AG04449 (cell line): ENCODE results near the gene RBP5.

Experiments
- CTCF ChIA-PET: fragments of 350-600 bp; formaldehyde crosslinking; extraction: SDS; loops from one replicate; lab custom pipeline; 2021; ENCODE audit warnings: antibody characterized with exemption; lab: Yijun Ruan, JAX
- POLR2A ChIA-PET: fragments of 400-600, 350-600 bp; formaldehyde crosslinking; extraction: SDS; loops from one replicate; lab custom pipeline; 2020; ENCODE audit warnings: antibody characterized with exemption, inconsistent platforms; lab: Yijun Ruan, JAX
- DNase-seq: peaks from one replicate; pipeline ENCODE4 v3.0.0-alpha.2; 2010; ENCODE audit warnings: low read depth, low spot score
- H3K4me3 ChIP-seq: 2 replicates; pipeline ENCODE4 v1.5.1; 2011; ENCODE audit warnings: low read depth, mild to moderate bottlenecking, control low read depth, low read length
- TF ChIP-seq, protein P1 (sequence below): IDR thresholded peaks from one replicate; pipeline ENCODE4 v1.5.1; 2011; ENCODE audit warnings: mild to moderate bottlenecking, moderate library complexity, low read length, control low read depth, inconsistent platforms; ENCODE audit not compliant: insufficient read depth; ENCODE audit errors: missing control alignments

RBP5 gene

DNA sequence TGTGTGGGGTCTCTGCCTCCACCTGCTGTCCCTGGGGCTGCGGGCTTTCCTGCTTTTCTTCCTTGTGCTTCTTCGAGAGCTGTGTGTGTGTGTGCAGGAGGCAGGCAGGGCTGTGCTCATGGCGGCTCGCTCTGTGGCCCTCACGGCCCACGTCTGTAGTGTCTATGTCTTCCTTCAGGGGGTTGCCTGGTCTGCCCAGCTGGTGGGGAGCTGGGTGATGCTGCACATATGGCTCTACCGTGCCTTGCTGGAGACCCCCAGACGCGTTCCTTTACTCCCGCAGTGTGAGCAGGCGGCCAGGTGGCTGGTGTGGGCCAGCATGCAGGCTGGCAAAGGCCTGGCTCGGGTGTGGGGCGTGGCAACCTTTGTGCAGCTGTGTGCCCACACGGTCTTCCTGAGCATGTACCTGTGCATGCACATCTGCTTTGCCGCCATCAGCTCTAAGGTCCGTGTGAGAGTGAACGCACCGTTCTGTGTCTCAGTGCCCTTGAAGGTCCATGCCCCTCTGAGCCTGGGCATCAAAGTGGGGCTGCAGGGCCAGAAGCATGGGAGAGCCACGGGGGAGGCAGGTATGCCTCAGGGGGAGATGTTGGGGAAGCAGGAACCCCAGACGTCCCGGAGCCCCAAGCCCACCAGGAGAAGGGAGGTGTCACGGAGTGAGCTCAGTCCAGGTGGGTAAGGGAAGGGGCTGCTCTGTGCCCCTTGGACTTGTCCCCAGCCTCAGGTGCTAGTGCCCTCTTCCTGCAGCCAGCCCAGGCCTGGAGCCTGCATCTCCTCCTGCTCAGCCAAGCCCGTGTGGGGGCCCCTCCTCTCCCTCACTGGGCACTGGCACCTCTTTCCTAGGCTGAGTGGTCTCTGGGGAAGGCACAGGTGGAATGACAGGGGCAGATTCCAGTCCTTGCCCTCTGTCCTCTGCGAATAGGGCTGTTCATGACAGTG lies 27.8 kb upstream of the RBP5 start:
- H3K4me3 ChIP-seq: no peak overlapping the region
- CTCF ChIA-PET: interaction anchor here (1.0 to 7.3 kb wide), 6 partner anchors 8 to 43 kb away, joined by 3 to 151 read pairs (median 6); no protein-coding TSS in a partner anchor
- POLR2A ChIA-PET: no interaction called here

DNA sequence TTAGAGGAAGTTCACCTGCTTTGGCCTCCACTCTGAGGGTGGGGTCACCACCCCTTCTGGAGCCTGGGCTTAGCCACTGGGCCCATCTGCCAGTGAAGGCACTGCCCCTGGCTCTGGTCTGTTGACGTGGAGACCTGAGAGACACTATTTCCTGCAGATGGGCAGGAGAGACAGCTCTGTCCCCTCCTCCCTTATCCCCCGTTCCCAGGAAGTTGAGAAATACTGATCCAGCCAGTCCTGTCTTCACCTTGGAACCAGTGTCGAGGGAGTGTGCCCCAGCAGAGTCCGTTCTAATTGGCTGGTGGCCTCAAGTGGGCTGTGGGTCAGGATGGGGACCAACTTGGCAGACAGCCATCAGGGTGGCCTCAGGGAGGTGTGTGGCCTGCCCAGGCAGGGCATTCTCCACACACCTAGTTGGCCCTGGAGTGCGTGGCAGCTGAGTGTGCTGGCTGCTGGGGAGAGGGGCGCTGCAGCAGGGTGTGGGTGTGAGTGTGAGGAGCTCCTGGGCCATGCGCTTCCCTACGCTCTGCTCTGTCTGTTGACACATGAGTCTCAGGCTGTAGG lies 26.9 kb upstream of the RBP5 start:
- no peak for DNase-seq
- TF ChIP-seq, protein P1, sequence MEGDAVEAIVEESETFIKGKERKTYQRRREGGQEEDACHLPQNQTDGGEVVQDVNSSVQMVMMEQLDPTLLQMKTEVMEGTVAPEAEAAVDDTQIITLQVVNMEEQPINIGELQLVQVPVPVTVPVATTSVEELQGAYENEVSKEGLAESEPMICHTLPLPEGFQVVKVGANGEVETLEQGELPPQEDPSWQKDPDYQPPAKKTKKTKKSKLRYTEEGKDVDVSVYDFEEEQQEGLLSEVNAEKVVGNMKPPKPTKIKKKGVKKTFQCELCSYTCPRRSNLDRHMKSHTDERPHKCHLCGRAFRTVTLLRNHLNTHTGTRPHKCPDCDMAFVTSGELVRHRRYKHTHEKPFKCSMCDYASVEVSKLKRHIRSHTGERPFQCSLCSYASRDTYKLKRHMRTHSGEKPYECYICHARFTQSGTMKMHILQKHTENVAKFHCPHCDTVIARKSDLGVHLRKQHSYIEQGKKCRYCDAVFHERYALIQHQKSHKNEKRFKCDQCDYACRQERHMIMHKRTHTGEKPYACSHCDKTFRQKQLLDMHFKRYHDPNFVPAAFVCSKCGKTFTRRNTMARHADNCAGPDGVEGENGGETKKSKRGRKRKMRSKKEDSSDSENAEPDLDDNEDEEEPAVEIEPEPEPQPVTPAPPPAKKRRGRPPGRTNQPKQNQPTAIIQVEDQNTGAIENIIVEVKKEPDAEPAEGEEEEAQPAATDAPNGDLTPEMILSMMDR: no peak
- H3K4me3 ChIP-seq: no peak overlapping the region
- POLR2A ChIA-PET: interaction anchor here (0.5 kb wide), 1 partner anchor 218 kb away, joined by 3 read pairs; no protein-coding TSS in a partner anchor
- CTCF ChIA-PET: interaction anchor here (1.0 to 7.3 kb wide), 4 partner anchors 9 to 42 kb away, joined by 3 to 151 read pairs (median 8); partner anchors contain the start of gene PEX5

More for the DNA sequence above, 27.8 kb upstream of the RBP5 start:
- TF ChIP-seq, protein P1: no peak
- DNase-seq: no peak

- TF ChIP-seq, protein P1: no peak
- ChIA-PET POLR2A (interaction anchor here (0.5 kb wide), 1 partner anchor 217 kb away, joined by 3 read pairs; no protein-coding TSS in a partner anchor), CTCF (interaction anchor here (1.0 to 7.3 kb wide), 5 partner anchors 8 to 42 kb away, joined by 3 to 151 read pairs (median 8); partner anchors contain the start of gene PEX5)
- no peak for DNase-seq
- H3K4me3 ChIP-seq: no peak overlapping the region
Observed at GRCh38 chr12:7154901-7155470, 26.3 kb upstream of the RBP5 start.

- no peak for DNase-seq
- H3K4me3 ChIP-seq: no peak overlapping the region
- TF ChIP-seq, protein P1: no peak
- CTCF ChIA-PET: interaction anchor here (1.3 to 7.3 kb wide), 3 partner anchors 9 to 61 kb away, joined by 4 to 151 read pairs (median 10); partner anchors contain the start of gene C1R
- POLR2A ChIA-PET: no interaction called here
Observed at GRCh38 chr12:7154042-7154441, 25.4 kb upstream of the RBP5 start.

DNA sequence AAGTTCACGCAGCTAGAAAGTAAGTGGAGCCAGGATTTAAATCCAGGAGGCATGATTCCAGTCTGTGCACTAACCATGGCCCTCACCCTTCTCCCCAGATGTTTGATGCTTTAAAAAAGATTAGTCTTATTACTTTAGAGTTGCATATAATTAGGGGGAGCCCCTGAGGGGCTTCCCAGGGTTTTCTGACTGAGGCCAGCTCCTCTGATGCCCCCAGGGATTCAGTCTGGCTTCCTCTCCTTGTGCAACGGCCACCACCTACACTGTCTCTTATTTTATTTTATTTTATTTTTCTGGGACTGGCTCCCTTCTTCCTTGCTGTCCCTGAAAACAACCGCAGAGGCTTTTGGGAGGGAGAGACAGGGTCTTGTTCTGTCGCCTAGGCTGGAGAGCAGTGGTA lies 24.1 kb upstream of the RBP5 start:
- DNase-seq: no peak
- TF ChIP-seq, protein P1: no peak
- ChIA-PET POLR2A (no interaction called here), CTCF (interaction anchor here (1.3 to 7.3 kb wide), 3 partner anchors 9 to 39 kb away, joined by 6 to 151 read pairs (median 10); no protein-coding TSS in a partner anchor)
- no peak overlapping the region for H3K4me3 ChIP-seq
